Muscle of leg (tissue), 11 donors: ENCODE data around the gene STAC. TPM values are rescaled to one million over a fixed set of nuclear protein-coding genes. Genes with fewer than 3 reads are reported as not detected.
"Not testable (repeated sequence)": the region's sequence is repeated elsewhere in the genome, so short reads cannot be mapped to it uniquely, and the experiment has no call there.

Experiments
- DNase-seq: peaks from one replicate; pipeline ENCODE4 v3.0.0; 2013
- H3K27ac ChIP-seq: one replicate; pipeline ENCODE4 v1.5.1; 2013; ENCODE audit warnings: mild to moderate bottlenecking, low read length, control low read depth
- H3K27me3 ChIP-seq: one replicate; pipeline ENCODE4 v1.6.1; 2013; ENCODE audit warnings: low read length; ENCODE audit not compliant: control insufficient read depth, insufficient read depth
- H3K36me3 ChIP-seq: one replicate; pipeline ENCODE4 v1.6.1; 2013; ENCODE audit warnings: low read length; ENCODE audit not compliant: control insufficient read depth, insufficient read depth
- H3K4me1 ChIP-seq: one replicate; pipeline ENCODE4 v1.6.1; 2013; ENCODE audit warnings: low read length; ENCODE audit not compliant: control insufficient read depth, insufficient read depth
- H3K4me3 ChIP-seq: one replicate; pipeline ENCODE4 v1.5.1; 2013; ENCODE audit warnings: low read length, control low read depth
- H3K9me3 ChIP-seq: replicated peaks from 2 replicates; pipeline ENCODE4 v1.6.1; 2013; ENCODE audit warnings: low read depth, low read length; ENCODE audit not compliant: control insufficient read depth
- WGBS: methylation state at CpG from one replicate; pipeline ENCODE4 v1.1.5; 2013; ENCODE audit warnings: missing lambda C conversion rate; ENCODE audit not compliant: insufficient coverage; 5-methylcytosine and 5-hydroxymethylcytosine counted together
- polyA plus RNA-seq, 8 donors: library from polyadenylated mRNA; unstranded; fragments of 120-200 nt; gene quantifications; one replicate each; pipeline versions ENCODE4 v1.2.1 to v1.2.3, GENCODE V29; 2013; ENCODE audit warnings: inconsistent platforms in 1 of 8, low replicate concordance in 1 of 8; ENCODE audit not compliant: insufficient read length in 8 of 8, insufficient read depth in 1 of 8
- total RNA-seq: library from RNA; stranded (reverse); fragments of 120-200 nt; gene quantifications from one replicate; pipeline ENCODE4 v1.2.4, GENCODE V29; 2013

The STAC gene
- total and polyA plus RNA-seq, 9 donors: 29.9 to 73.5 (median 44.4) TPM

DNA sequence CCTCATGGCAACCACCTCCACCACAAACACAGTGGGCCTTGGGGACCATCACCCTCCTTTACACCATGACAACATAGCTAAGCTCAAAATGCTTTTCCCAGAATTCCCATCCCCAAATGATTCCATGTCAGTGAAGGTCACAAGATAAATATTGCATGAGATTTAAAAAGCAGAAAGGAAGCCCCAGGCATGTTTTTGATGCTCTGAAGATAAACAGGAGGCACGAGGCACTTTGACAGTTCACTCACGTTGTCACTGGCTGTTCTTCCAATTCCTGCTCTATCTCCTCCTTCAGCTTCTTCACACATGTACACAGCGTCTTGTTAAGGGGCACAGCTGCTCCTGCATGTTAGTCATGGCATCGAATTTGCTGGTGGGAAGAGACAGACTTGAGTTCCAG lies 180.4 kb downstream of the STAC start:
- H3K27ac ChIP-seq: no peak overlapping the region
- H3K4me1 ChIP-seq: no peaks in the 10 kb centered on the region
- no peaks in the 10 kb centered on the region for H3K36me3 ChIP-seq
- no peak for DNase-seq
- no peak overlapping the region for H3K4me3 ChIP-seq
- H3K27me3 ChIP-seq: no peaks in the 10 kb centered on the region
- no peaks in the 10 kb centered on the region for H3K9me3 ChIP-seq
- 52% methylated on average over 4 of the region's 4 CpGs for WGBS

DNA sequence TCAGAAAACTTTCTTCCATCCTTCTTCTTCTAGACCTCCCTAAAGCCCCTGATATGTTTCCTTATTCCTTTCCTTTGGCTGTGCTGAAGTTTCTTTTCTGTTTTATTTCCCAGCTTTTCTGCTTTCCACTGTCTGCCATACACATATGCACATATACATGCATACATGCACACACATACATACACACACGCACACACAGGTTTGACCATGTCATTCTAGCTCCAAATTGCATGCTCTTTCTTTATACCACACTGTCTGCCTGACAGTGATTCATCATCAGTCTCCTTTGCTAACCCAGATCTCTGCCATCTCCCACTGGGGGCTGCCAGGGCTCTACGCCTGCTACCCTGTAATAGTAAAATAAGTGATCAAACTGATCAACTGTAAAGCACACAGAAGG lies 181.3 kb downstream of the STAC start:
- Histone ChIP-seq H3K4me3 (no peak overlapping the region), H3K36me3 (no peaks in the 10 kb centered on the region), H3K27me3 (no peaks in the 10 kb centered on the region), H3K9me3 (no peaks in the 10 kb centered on the region), H3K4me1 (no peaks in the 10 kb centered on the region), H3K27ac (no peak overlapping the region)
- WGBS: 100% methylated on average over 1 of the region's 2 CpGs
- DNase-seq: no peak

DNA sequence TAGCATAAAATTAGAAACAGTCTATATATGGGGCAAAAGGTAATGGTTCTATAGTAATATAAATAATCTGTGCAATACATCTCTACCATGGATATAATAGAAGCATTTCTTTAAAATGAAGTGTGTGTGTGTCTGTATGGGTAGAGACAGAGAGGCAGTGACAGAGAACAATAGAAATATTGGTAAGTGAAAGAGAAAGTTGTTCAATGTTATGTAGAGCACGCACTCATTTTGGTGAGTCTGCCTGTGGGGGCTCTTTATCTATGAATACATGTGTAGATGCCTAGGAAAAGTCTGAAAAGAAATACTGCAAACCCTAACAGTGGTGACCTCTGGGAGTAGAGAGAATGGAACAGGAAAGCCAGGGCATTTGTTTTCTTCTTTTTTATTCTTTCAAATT lies 182.6 kb downstream of the STAC start:
- Histone ChIP-seq H3K4me1 (no peaks in the 10 kb centered on the region), H3K36me3 (no peaks in the 10 kb centered on the region), H3K27ac (no peak overlapping the region), H3K9me3 (no peaks in the 10 kb centered on the region), H3K27me3 (no peaks in the 10 kb centered on the region), H3K4me3 (no peak overlapping the region)
- WGBS: no CpG with 5 or more reads among the region's 1 CpG
- DNase-seq: no peak

DNA sequence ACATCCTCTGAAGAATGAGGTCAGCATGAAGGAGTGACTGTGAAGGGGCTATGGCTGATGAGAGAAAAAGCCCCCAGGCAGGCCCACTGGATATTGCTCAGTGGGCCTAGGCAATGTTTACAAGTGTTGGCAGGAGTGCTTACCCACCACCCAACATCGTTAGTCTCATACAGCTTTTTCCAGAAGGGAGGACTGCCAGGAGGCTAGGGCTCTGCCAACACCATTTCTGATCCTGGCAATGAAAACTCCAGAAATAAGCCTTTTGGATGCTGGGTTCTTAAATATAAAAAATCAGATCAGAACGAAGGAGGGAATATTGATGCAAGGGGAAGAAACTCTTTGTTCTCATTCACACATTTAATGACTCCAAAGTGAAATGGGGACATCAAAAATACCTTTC lies 194.9 kb downstream of the STAC start:
- Histone ChIP-seq H3K4me3 (no peak overlapping the region), H3K27me3 (no peaks in the 10 kb centered on the region), H3K9me3 (peaks cover 13% of the 10 kb centered on the region), H3K4me1 (no peaks in the 10 kb centered on the region), H3K27ac (no peak overlapping the region), H3K36me3 (no peaks in the 10 kb centered on the region)
- no CpG with 5 or more reads among the region's 2 CpGs for WGBS
- DNase-seq: no peak

DNA sequence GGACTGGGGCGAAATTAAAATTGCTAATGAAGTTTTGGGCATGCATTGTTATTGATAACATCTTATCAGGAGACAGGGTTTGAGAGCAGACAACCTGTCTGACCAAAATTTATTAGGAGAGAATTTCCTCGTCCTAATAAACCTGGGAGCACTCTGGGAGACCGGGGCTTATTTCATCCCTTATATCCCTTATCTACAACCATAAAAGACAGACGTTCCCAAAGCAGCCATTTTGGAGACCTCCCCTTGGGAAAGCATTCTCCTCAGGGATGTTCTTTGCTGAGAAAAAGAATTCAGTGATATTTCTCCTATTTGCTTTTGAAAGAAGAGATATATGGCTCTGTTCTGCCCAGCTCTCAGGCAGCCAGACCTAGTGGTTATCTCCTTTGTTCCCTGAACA lies 198.1 kb downstream of the STAC start:
- not testable (repeated sequence) for DNase-seq, H3K27me3 ChIP-seq, H3K27ac ChIP-seq, H3K4me3 ChIP-seq, H3K4me1 ChIP-seq, H3K36me3 ChIP-seq
- peaks cover 13% of the 10 kb centered on the region for H3K9me3 ChIP-seq
- 100% methylated on average over 1 of the region's 4 CpGs for WGBS

DNA sequence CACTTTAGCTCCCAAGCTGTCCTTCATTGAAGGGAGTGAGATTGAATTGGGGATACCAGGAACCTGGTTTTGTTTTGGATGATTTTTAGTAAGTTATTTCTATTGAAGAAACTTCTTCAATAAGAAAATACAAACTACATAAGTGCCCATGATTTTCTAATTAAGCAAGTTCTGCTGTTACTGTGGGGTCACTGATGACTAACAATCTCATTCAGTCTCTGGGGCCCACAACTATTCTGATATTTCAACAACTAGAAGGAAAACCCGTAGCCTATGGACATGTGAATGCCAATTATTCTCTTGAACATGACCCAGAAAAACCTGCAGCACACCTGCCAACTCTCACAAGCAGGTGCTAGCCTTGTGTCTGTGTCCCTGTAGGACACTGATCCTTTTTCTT lies 199.4 kb downstream of the STAC start:
- peaks cover 13% of the 10 kb centered on the region for H3K9me3 ChIP-seq
- H3K4me3 ChIP-seq: no peak overlapping the region
- DNase-seq: no peak
- no peaks in the 10 kb centered on the region for H3K36me3 ChIP-seq
- WGBS: no CpG with 5 or more reads among the region's 1 CpG
- no peaks in the 10 kb centered on the region for H3K4me1 ChIP-seq
- H3K27me3 ChIP-seq: no peaks in the 10 kb centered on the region
- H3K27ac ChIP-seq: no peak overlapping the region

DNA sequence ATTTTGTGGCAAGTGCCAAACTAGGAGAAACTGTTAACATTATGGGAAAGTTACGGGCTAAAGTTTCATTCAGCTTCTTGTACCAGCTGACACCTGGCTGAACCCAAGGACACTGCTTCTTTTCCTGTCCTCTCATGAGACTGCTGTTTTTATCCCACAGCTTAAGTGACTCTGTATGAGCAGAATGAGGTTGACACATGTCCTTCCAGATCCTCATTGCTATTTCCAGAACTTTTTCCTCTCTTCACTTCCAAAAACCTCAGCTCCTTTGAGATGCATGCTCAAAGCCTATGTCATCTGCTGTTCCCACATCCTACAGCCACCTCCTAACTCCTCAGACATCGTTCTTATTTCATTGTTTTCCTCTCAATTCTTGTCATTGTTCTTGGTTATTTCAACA lies 200.4 kb downstream of the STAC start:
- Histone ChIP-seq H3K9me3 (peaks cover 13% of the 10 kb centered on the region), H3K27ac (peak overlapping the region; percentile 25), H3K27me3 (no peaks in the 10 kb centered on the region), H3K4me3 (no peak overlapping the region), H3K36me3 (no peaks in the 10 kb centered on the region), H3K4me1 (no peaks in the 10 kb centered on the region)
- peak; percentile 78 for DNase-seq
- WGBS: 0% methylated on average over 1 of the region's 2 CpGs

DNA sequence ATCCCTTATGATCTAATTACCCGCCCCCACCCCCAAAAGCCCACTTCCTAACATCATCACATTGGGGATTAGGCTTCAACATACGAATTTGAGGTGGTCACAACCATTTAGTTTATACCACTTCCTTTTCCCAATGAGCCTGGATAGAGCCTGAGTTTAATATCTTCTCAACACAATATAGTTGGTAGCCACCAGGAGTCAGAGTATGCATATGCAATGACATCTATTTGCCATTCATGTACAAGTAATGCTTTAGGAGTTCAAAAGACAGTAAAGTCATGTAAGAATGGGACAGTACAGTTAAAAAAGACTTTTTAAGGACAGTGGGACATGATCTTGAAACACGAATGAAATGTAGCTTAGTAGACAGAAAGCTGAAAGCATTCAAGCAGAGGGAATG lies 211.7 kb downstream of the STAC start:
- no peak for DNase-seq
- WGBS: 79% methylated on average over 3 of the region's 3 CpGs
- H3K27ac ChIP-seq: no peak overlapping the region
- no peaks in the 10 kb centered on the region for H3K27me3 ChIP-seq
- no peaks in the 10 kb centered on the region for H3K4me1 ChIP-seq
- no peaks in the 10 kb centered on the region for H3K36me3 ChIP-seq
- no peak overlapping the region for H3K4me3 ChIP-seq
- peaks cover 2% of the 10 kb centered on the region for H3K9me3 ChIP-seq

DNA sequence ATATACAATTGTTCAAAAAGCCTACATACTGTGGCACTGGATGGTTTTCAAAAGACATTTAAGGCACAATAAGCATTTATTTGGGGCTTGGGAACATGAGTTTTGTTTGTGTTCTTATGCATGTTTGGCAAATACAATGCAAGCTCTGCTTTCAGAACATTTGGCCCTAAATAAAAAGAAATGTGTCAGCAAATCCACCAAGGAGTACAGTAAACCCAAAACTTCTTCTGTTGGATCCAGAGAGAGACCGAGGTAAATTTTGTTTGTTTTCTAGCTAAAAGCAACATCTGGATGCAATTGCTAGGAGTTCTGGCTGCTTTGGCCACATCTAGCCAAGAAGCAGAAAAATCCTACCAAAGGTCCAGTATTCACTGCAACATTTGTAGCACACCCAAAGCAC lies 215.2 kb downstream of the STAC start:
- no CpG with 5 or more reads among the region's 1 CpG for WGBS
- Histone ChIP-seq H3K36me3 (no peaks in the 10 kb centered on the region), H3K4me3 (no peak overlapping the region), H3K27me3 (no peaks in the 10 kb centered on the region), H3K9me3 (no peaks in the 10 kb centered on the region), H3K27ac (no peak overlapping the region), H3K4me1 (no peaks in the 10 kb centered on the region)
- peak; percentile 82 for DNase-seq

DNA sequence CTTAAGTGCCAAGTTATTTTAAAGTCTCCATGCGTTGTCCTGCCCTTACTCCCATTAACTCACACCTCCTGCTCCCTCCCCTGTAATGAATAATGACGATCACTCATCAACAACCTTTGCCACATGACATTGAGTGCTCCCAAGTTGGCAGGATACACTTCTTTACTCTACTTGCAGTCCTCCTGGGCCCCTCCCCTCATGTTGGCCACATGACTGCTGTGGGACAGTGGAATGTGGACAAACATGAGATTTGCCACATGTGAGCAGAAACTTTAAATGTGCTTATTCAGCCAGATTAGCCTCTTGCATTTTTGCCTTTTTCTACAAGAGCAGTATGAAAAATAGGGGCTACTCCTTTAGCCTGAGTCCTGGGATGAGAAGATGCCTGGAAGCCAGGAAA lies 216.1 kb downstream of the STAC start:
- Histone ChIP-seq H3K36me3 (no peaks in the 10 kb centered on the region), H3K4me1 (no peaks in the 10 kb centered on the region), H3K27ac (no peak overlapping the region), H3K27me3 (no peaks in the 10 kb centered on the region), H3K9me3 (no peaks in the 10 kb centered on the region), H3K4me3 (no peak overlapping the region)
- WGBS: 72% methylated on average over 2 of the region's 2 CpGs
- DNase-seq: no peak

DNA sequence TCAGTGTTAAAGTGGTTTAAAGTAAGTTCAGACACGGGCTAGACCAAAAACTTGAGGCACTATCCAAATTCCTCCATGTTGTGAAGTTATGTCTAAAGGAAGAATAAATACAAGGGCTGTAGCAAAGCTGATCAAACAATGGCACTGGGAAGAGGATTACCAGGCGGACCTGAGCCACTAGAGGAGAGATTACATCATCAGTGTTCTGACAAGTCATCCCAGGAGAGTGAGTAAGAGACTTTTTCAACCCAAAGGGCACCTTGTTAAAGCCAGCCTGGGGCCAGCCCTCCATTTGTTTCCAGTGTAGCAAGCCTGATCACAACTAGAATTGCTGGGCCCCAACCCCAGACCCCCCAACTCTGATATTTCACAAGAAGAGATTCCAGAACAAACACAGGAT lies 217.1 kb downstream of the STAC start:
- no peaks in the 10 kb centered on the region for H3K9me3 ChIP-seq
- no peak for DNase-seq
- H3K27me3 ChIP-seq: no peaks in the 10 kb centered on the region
- H3K4me1 ChIP-seq: no peaks in the 10 kb centered on the region
- H3K27ac ChIP-seq: no peak overlapping the region
- no peak overlapping the region for H3K4me3 ChIP-seq
- 67% methylated on average over 1 of the region's 2 CpGs for WGBS
- no peaks in the 10 kb centered on the region for H3K36me3 ChIP-seq
